B cell (primary cell): ENCODE results near the gene LSM12. TPM values are rescaled to one million over a fixed set of nuclear protein-coding genes. Genes with fewer than 3 reads are reported as not detected.

Experiments
- ATAC-seq: fragments of 200-7000 bp; cut with Tn5 transposase; one replicate; pipeline ENCODE4 v1.10.0; 2021; ENCODE audit warnings: low read depth, mild to moderate bottlenecking, moderate number of reproducible peaks, moderate library complexity
- CTCF ChIA-PET: fragments of 350-600 bp; sonication (Branson Sonifier 250); formaldehyde crosslinking; loops from one replicate; lab custom pipeline; 2021; ENCODE audit warnings: antibody characterized with exemption, inconsistent platforms; lab: Charles Lee
- POLR2A ChIA-PET: fragments of 350-600 bp; sonication (Branson Sonifier 250); formaldehyde crosslinking; loops from one replicate; lab custom pipeline; 2021; ENCODE audit warnings: antibody characterized with exemption; lab: Charles Lee
- DNase-seq: peaks from one replicate; pipeline ENCODE4 v3.0.0; 2013
- H2AFZ ChIP-seq: 2 replicates; pipeline ENCODE4 v1.6.1; 2012; ENCODE audit warnings: mild to moderate bottlenecking, low read depth, low read length; ENCODE audit not compliant: insufficient read depth, poor library complexity, severe bottlenecking
- H3K27ac ChIP-seq, 2 donors: 1 replicate in 1 of 2; 2 replicates in 1 of 2; pipeline ENCODE4 v1.5.1; 2012 to 2013; ENCODE audit warnings: low read length in 2 of 2, mild to moderate bottlenecking in 2 of 2, moderate library complexity in 1 of 2
- H3K27me3 ChIP-seq, 4 experiments: fragments of 200-600 bp in 1 of 4; sonication (generic) in 1 of 4; replicated peaks in 1 of 4; 1 replicate in 2 of 4; 2 replicates in 2 of 4; pipeline versions ENCODE4 v1.6.1 to v1.7.0; 2013 to 2016; ENCODE audit warnings: low read length in 3 of 4, mild to moderate bottlenecking in 2 of 4, mixed read lengths in 1 of 4, moderate library complexity in 1 of 4; ENCODE audit not compliant: insufficient read depth in 4 of 4, control insufficient read depth in 3 of 4; ENCODE audit errors: control extremely low read depth in 1 of 4
- H3K36me3 ChIP-seq, 2 experiments: replicated peaks in 1 of 2; 1 replicate in 1 of 2; 2 replicates in 1 of 2; pipeline versions ENCODE4 v1.6.1 to v1.7.1; 2013; ENCODE audit warnings: low read length in 1 of 2; ENCODE audit not compliant: insufficient read depth in 2 of 2, control insufficient read depth in 1 of 2; ENCODE audit errors: control extremely low read depth in 1 of 2, extremely low read depth in 1 of 2
- H3K4me1 ChIP-seq, 2 donors: fragments of 200-600 bp in 1 of 2; sonication (generic) in 1 of 2; 1 replicate in 1 of 2; 2 replicates in 1 of 2; pipeline versions ENCODE4 v1.5.1 to v1.6.1; 2013 to 2017; ENCODE audit warnings: low read length in 2 of 2; ENCODE audit not compliant: control insufficient read depth in 2 of 2, insufficient read depth in 2 of 2
- H3K4me2 ChIP-seq: replicated peaks from 2 replicates; pipeline ENCODE3; 2012; ENCODE audit warnings: mild to moderate bottlenecking, low read depth, low read length; ENCODE audit not compliant: poor library complexity, severe bottlenecking
- H3K4me3 ChIP-seq, 5 experiments: fragments of 200-600 bp in 1 of 5; sonication (generic) in 1 of 5; 1 replicate in 3 of 5; 2 replicates in 2 of 5; pipeline versions ENCODE4 v1.5.1 to v1.7.0; 2011 to 2016; ENCODE audit warnings: low read length in 4 of 5, mild to moderate bottlenecking in 4 of 5, low read depth in 2 of 5, control low read depth in 1 of 5, moderate library complexity in 1 of 5; ENCODE audit not compliant: insufficient read depth in 1 of 5; ENCODE audit errors: control extremely low read depth in 1 of 5, extremely low read depth in 1 of 5
- H3K79me2 ChIP-seq: fragments of 200-600 bp; sonication (generic); one replicate; pipeline ENCODE4 v1.6.0; 2016; ENCODE audit warnings: low read length; ENCODE audit not compliant: control insufficient read depth, insufficient read depth
- H3K9ac ChIP-seq: fragments of 200-600 bp; sonication (generic); 2 replicates; pipeline ENCODE4 v1.6.1; 2017; ENCODE audit warnings: mild to moderate bottlenecking, low read length, moderate library complexity
- H3K9me3 ChIP-seq, 3 donors: one replicate each; pipeline versions ENCODE4 v1.6.1 to v1.7.1; 2013; ENCODE audit warnings: low read length in 2 of 3; ENCODE audit not compliant: control insufficient read depth in 2 of 3, insufficient read depth in 1 of 3; ENCODE audit errors: control extremely low read depth in 1 of 3
- H4K20me1 ChIP-seq: 2 replicates; pipeline ENCODE4 v1.6.0; 2012; ENCODE audit warnings: mild to moderate bottlenecking, low read length; ENCODE audit not compliant: insufficient read depth, control insufficient read depth, poor library complexity, severe bottlenecking
- H3K27ac Mint-ChIP-seq: one replicate; pipeline ENCODE4 v1.8.0; 2021; ENCODE audit warnings: mixed read lengths
- H3K27me3 Mint-ChIP-seq: one replicate; pipeline ENCODE4 v1.8.0; 2021; ENCODE audit warnings: mixed read lengths
- H3K4me1 Mint-ChIP-seq: one replicate; pipeline ENCODE4 v1.8.0; 2021; ENCODE audit warnings: mixed read lengths
- H3K4me3 Mint-ChIP-seq: one replicate; pipeline ENCODE4 v1.8.0; 2021; ENCODE audit warnings: mixed read lengths
- H3K9me3 Mint-ChIP-seq: one replicate; pipeline ENCODE4 v1.8.0; 2022; ENCODE audit warnings: mixed read lengths; ENCODE audit not compliant: insufficient read depth
- EZH2 ChIP-seq: IDR thresholded peaks from 2 replicates; pipeline ENCODE4 v1.6.1; 2012; ENCODE audit warnings: borderline replicate concordance, low read depth, mild to moderate bottlenecking, moderate library complexity, low read length; ENCODE audit not compliant: insufficient read depth, poor library complexity, severe bottlenecking
- WGBS: methylation state at CpG from one replicate; pipeline ENCODE4 v1.1.5; 2013; ENCODE audit warnings: missing lambda C conversion rate; ENCODE audit not compliant: insufficient coverage; 5-methylcytosine and 5-hydroxymethylcytosine counted together
- intact Hi-C: fragments of 100-400 bp; cut with micrococcal nuclease; formaldehyde crosslinking; loops from one replicate; pipeline ENCODE4 v1.10.0; 2022
- polyA plus RNA-seq: library from polyadenylated mRNA; depleted of rRNA; stranded (reverse); fragments of >200 nt; gene quantifications from 2 replicates; pipeline ENCODE4 v1.2.3, GENCODE V29; 2012
- total RNA-seq, 2 donors: library from RNA; stranded (reverse); fragments of 120-200 nt in 1 of 2; gene quantifications; 1 replicate in 1 of 2; 2 replicates in 1 of 2; pipeline versions ENCODE4 v1.2.3 to v1.2.4, GENCODE V29; 2013 to 2022
- TF ChIP-seq, protein P1 (sequence below): fragments of 200-600 bp; IDR thresholded peaks from one replicate; pipeline ENCODE4 v1.8.0; 2022; ENCODE audit warnings: antibody characterized with exemption, mild to moderate bottlenecking

The LSM12 gene
- total and polyA plus RNA-seq, 2 donors (not counting 1 experiment from before 2014, with no cell fraction given) = 16.8 to 31.2 TPM

DNA sequence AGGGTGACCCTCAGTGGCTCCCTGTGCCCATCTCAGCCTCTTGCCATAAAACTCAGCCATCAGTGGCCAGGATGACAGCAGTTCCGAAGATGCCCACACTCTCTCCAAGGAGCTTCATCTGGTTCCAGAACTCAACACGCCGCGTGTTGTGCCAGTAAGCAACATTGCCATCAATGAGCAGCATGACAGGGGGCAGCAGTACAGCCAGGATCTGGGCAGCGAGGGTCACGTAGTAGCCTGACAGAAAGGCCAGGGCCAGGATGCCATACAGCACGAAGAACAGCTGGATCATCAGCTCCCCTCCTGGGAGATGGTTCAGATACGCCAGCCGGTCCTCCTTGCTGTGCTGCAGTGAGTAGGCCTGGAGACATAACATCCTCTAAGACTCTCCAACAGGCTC is 54.6 kb downstream of the LSM12 start:
- H3K27ac Mint-ChIP-seq = no peak overlapping the region
- Histone ChIP-seq H4K20me1 (no peaks in the 10 kb centered on the region), H3K36me3 (peaks cover 0 to 11% of the 10 kb centered on the region in 2 experiments), H3K9ac (no peak overlapping the region), H3K4me2 (no peak overlapping the region), H3K9me3 (no peaks in the 10 kb centered on the region), H3K4me1 (peaks cover 22 to 33% of the 10 kb centered on the region in 2 donors), H2AFZ (no peak overlapping the region), H3K27me3 (no peaks in the 10 kb centered on the region), H3K4me3 (no peak overlapping the region), H3K27ac (no peak overlapping the region), H3K79me2 (peaks cover 34% of the 10 kb centered on the region)
- intact Hi-C loops = no loop called here
- TF ChIP-seq EZH2 = no peak
- TF ChIP-seq, protein P1, sequence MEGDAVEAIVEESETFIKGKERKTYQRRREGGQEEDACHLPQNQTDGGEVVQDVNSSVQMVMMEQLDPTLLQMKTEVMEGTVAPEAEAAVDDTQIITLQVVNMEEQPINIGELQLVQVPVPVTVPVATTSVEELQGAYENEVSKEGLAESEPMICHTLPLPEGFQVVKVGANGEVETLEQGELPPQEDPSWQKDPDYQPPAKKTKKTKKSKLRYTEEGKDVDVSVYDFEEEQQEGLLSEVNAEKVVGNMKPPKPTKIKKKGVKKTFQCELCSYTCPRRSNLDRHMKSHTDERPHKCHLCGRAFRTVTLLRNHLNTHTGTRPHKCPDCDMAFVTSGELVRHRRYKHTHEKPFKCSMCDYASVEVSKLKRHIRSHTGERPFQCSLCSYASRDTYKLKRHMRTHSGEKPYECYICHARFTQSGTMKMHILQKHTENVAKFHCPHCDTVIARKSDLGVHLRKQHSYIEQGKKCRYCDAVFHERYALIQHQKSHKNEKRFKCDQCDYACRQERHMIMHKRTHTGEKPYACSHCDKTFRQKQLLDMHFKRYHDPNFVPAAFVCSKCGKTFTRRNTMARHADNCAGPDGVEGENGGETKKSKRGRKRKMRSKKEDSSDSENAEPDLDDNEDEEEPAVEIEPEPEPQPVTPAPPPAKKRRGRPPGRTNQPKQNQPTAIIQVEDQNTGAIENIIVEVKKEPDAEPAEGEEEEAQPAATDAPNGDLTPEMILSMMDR = no peak
- ChIA-PET POLR2A (no interaction called here), CTCF (no interaction called here)
- no peaks in the 10 kb centered on the region for H3K27me3 Mint-ChIP-seq
- peaks cover 27% of the 10 kb centered on the region for H3K4me1 Mint-ChIP-seq
- DNase-seq (no peak), ATAC-seq (no peak)
- no peak overlapping the region for H3K4me3 Mint-ChIP-seq
- WGBS = 97% methylated on average over 7 of the region's 9 CpGs
- no peaks in the 10 kb centered on the region for H3K9me3 Mint-ChIP-seq

DNA sequence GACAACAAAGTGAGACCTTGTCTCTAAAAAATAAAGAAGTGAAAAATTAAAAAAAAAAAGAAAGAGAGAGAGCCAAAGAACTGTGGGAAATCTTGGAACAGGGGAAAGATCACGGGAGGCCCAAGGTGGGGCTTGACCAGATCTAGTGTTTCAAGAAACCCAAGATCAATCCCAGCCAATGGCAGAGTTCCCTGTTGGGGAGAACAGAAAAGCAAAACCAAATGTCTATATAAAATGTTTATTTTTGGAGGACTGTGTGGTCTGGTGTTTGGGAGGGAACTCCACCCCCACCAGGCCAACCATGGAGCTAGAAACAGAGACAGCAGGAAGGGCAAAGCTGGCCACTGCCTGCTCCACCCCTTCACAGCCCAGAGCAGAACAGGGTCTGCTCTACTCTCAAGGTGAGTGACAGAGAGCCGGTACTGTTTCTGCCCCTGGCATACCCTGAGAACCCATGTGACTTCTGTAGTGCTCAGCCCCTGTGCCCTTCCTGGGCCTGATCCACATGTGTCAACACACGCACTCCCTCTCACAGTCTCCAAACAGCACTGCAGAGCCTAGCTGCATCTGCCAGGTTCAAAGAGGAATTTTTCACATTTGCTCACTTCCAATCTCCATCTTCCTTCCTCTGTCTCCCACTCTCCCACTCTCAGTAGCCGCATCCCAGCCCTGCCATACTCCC is 55.4 kb downstream of the LSM12 start:
- no peak overlapping the region for H3K4me2 ChIP-seq

More for the DNA sequence above, 55.4 kb downstream of the LSM12 start:
- POLR2A ChIA-PET = no interaction called here
- Histone ChIP-seq H3K36me3 (peaks cover 0 to 11% of the 10 kb centered on the region in 2 experiments), H2AFZ (no peak overlapping the region), H3K4me1 (peaks cover 26 to 39% of the 10 kb centered on the region in 2 donors), H4K20me1 (no peaks in the 10 kb centered on the region), H3K4me3 (no peak overlapping the region), H3K27me3 (peaks cover 0 to 6% (median under 1%) of the 10 kb centered on the region in 4 experiments), H3K27ac (no peak overlapping the region), H3K9ac (no peak overlapping the region), H3K9me3 (peaks cover 0 to 6% (median 0%) of the 10 kb centered on the region in 3 donors), H3K79me2 (peaks cover 34% of the 10 kb centered on the region)
- Mint-ChIP-seq H3K9me3 (no peaks in the 10 kb centered on the region), H3K4me3 (no peak overlapping the region), H3K27ac (no peak overlapping the region), H3K27me3 (peaks cover 3% of the 10 kb centered on the region), H3K4me1 (peaks cover 34% of the 10 kb centered on the region)
- DNase-seq (no peak), ATAC-seq (no peak)
- 62% methylated on average over 3 of the region's 4 CpGs for WGBS
- intact Hi-C loops = no loop called here
- CTCF ChIA-PET = no interaction called here
- TF ChIP-seq, protein P1 = no peak
- no peak for TF ChIP-seq EZH2
